Chondrocyte (in vitro differentiated cells): ENCODE results near the gene PAGE2B. TPM values are rescaled to one million over a fixed set of nuclear protein-coding genes. Genes with fewer than 3 reads are reported as not detected.

Experiments used
- DNase-seq: peaks from one replicate; pipeline ENCODE4 v3.0.0; 2021; ENCODE audit warnings: mixed read lengths, low spot score
- H3K27ac Mint-ChIP-seq: one replicate; pipeline ENCODE4 v1.8.0; 2021; ENCODE audit warnings: mild to moderate bottlenecking, moderate library complexity, mixed read lengths; ENCODE audit not compliant: unreplicated experiment
- H3K27me3 Mint-ChIP-seq: 2 replicates; pipeline ENCODE4 v1.8.0; 2021; ENCODE audit warnings: low read depth, mixed read lengths
- H3K36me3 Mint-ChIP-seq: 2 replicates; pipeline ENCODE4 v1.8.0; 2021; ENCODE audit warnings: low read depth, mixed read lengths
- H3K4me1 Mint-ChIP-seq: 2 replicates; pipeline ENCODE4 v1.8.0; 2021; ENCODE audit warnings: low read depth, mild to moderate bottlenecking, mixed read lengths
- H3K4me3 Mint-ChIP-seq: one replicate; pipeline ENCODE4 v1.8.0; 2021; ENCODE audit warnings: mild to moderate bottlenecking, moderate library complexity, mixed read lengths; ENCODE audit not compliant: unreplicated experiment
- H3K9me3 Mint-ChIP-seq: 2 replicates; pipeline ENCODE4 v1.8.0; 2021; ENCODE audit warnings: low read depth, mixed read lengths
- CTCF ChIP-seq: fragments of 200-600 bp; sonication (generic); IDR thresholded peaks from 2 replicates; pipeline ENCODE4 v1.5.0; 2021; ENCODE audit warnings: antibody characterized with exemption, mild to moderate bottlenecking, moderate library complexity
- total RNA-seq: library from RNA; stranded (reverse); gene quantifications from 3 replicates; pipeline ENCODE4 v1.2.1, GENCODE V29; 2021

The PAGE2B gene
- total RNA-seq, 1 donor from 2014 or later = not detected

DNA sequence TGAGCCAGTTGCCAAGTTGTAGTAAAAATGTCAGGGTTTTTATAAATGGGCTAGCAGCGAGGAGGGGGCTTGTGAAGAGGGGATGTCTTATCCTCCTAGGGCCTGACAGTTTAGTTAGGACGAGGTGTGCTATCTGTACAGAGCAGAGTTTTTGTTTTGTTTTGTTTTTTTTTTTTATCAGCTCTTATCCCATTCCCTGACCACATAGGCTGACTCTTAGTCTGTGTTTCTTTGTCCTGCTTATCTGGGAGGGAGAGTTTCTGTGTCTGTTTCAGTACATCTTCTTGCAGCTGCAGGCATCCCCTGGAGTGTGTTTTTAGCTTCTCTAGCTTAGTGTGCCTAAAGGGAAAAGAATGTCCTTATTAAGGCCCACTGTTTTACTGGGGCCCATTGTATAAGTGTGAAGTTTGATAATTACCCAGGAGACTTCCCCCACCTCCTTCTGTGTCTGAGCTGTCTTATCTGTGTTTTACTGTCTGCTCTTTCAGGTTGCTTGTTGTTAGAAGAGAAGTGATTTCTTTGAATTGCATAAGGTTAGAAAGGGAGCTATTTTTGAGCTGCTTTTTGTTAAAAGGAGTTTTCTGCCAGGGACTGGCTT lies 46.0 kb downstream of the PAGE2B start:
- no peaks in the 10 kb centered on the region for H3K36me3 Mint-ChIP-seq
- DNase-seq = no peak
- H3K9me3 Mint-ChIP-seq = no peaks in the 10 kb centered on the region
- no peaks in the 10 kb centered on the region for H3K4me1 Mint-ChIP-seq
- no peak overlapping the region for H3K4me3 Mint-ChIP-seq
- no peak overlapping the region for H3K27ac Mint-ChIP-seq
- H3K27me3 Mint-ChIP-seq = peaks cover 5% of the 10 kb centered on the region
- TF ChIP-seq CTCF = no peak

GRCh38 chrX:55123900-55124299 lies 49.1 kb downstream of the PAGE2B start:
- Mint-ChIP-seq H3K9me3 (peaks cover 4% of the 10 kb centered on the region), H3K4me3 (no peak overlapping the region), H3K4me1 (no peaks in the 10 kb centered on the region), H3K27ac (no peak overlapping the region), H3K36me3 (no peaks in the 10 kb centered on the region), H3K27me3 (peaks cover 3% of the 10 kb centered on the region)
- no peak for TF ChIP-seq CTCF
- DNase-seq = no peak

DNA sequence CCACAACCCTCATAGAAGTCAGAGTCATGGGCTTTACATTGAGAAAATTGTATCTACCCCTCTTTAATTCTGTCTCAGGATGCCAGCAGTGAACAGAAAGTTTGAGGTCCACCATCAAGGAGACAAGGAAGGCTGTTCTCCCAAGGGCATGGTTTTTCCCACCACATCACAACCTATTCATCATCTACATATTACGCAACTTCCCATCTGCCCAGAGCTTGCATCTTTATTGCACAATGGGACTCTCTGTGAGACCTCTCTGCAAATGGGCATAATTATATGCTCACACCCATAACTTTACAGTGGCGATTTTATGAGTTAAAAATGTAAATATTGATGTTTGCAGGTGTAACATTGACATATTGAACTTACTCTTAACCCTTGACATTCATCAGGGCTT lies 52.9 kb downstream of the PAGE2B start:
- no peak for TF ChIP-seq CTCF
- Mint-ChIP-seq H3K36me3 (no peaks in the 10 kb centered on the region), H3K9me3 (peaks cover 4% of the 10 kb centered on the region), H3K27ac (no peak overlapping the region), H3K27me3 (peaks cover 5% of the 10 kb centered on the region), H3K4me1 (no peaks in the 10 kb centered on the region), H3K4me3 (no peak overlapping the region)
- no peak for DNase-seq

Other genes with a start within 250 kb of the PAGE2B start
- 60.4 to 105 TPM (median 66.1 TPM) in 3 replicates for gene TRO, start 154.2 kb upstream of the PAGE2B start, total RNA-seq
- gene PFKFB1, start 80.8 kb upstream of the PAGE2B start, total RNA-seq = 0.25 to 0.31 TPM in 2 of 3 replicates, not detected in the other
- gene APEX2, start 74.7 kb upstream of the PAGE2B start, total RNA-seq = 10.9 to 17.9 TPM (median 12.7 TPM) in 3 replicates
- gene ALAS2, start 44.1 kb upstream of the PAGE2B start, total RNA-seq = not detected in 3 replicates
- not detected in 3 replicates for gene PAGE2, start 14.0 kb downstream of the PAGE2B start, total RNA-seq
- not detected in 3 replicates for gene PAGE5, start 145.3 kb downstream of the PAGE2B start, total RNA-seq
- not detected in 3 replicates for gene PAGE3, start 189.9 kb downstream of the PAGE2B start, total RNA-seq